MCF 10A (cell line): ENCODE results near the gene LYZL4. TPM values are rescaled to one million over a fixed set of nuclear protein-coding genes. Genes with fewer than 3 reads are reported as not detected.

Experiments
- BruUV-seq: library from RNA; stranded (reverse); fragments of 400-500 nt; replicated peaks from 2 replicates; lab custom pipeline; 2021; lab: Mats Ljungman, UMichigan
- CTCF ChIA-PET: fragments of 300-600 bp; sonication (Branson Sonifier 250); formaldehyde crosslinking; extraction: SDS; loops from one replicate; lab custom pipeline; 2021; ENCODE audit warnings: antibody characterized with exemption, inconsistent platforms; lab: Yijun Ruan, JAX
- POLR2A ChIA-PET: fragments of 300-600, 350-650 bp; sonication (Branson Sonifier 250); formaldehyde crosslinking; extraction: SDS; loops from one replicate; lab custom pipeline; 2020; ENCODE audit warnings: antibody characterized with exemption, inconsistent platforms; lab: Yijun Ruan, JAX
- DNase-seq: peaks from one replicate; pipeline ENCODE4 v3.0.0-alpha.2; 2018; ENCODE audit not compliant: unreplicated experiment
- H3K27ac Mint-ChIP-seq: one replicate; pipeline ENCODE4 v1.8.0; 2022; ENCODE audit warnings: mild to moderate bottlenecking, low read depth, mixed read lengths; ENCODE audit not compliant: unreplicated experiment
- H3K27me3 Mint-ChIP-seq: one replicate; pipeline ENCODE4 v1.8.0; 2022; ENCODE audit warnings: mixed read lengths; ENCODE audit not compliant: insufficient read depth, unreplicated experiment
- H3K36me3 Mint-ChIP-seq: one replicate; pipeline ENCODE4 v1.8.0; 2022; ENCODE audit warnings: mild to moderate bottlenecking, moderate library complexity, mixed read lengths; ENCODE audit not compliant: insufficient read depth, unreplicated experiment
- H3K4me1 Mint-ChIP-seq: one replicate; pipeline ENCODE4 v1.8.0; 2022; ENCODE audit warnings: mixed read lengths; ENCODE audit not compliant: insufficient read depth, unreplicated experiment
- H3K4me3 Mint-ChIP-seq: one replicate; pipeline ENCODE4 v1.8.0; 2022; ENCODE audit warnings: mild to moderate bottlenecking, moderate library complexity, mixed read lengths; ENCODE audit not compliant: unreplicated experiment
- H3K9me3 Mint-ChIP-seq: one replicate; pipeline ENCODE4 v1.8.0; 2022; ENCODE audit warnings: mixed read lengths; ENCODE audit not compliant: unreplicated experiment
- CTCF ChIP-seq: fragments of 200-600 bp; IDR thresholded peaks from one replicate; pipeline ENCODE4 v1.8.0; 2022; ENCODE audit warnings: antibody characterized with exemption, mild to moderate bottlenecking; ENCODE audit not compliant: unreplicated experiment
- intact Hi-C: fragments of 100-400 bp; cut with micrococcal nuclease; formaldehyde crosslinking; loops from 2 replicates; pipeline ENCODE4 v1.14.1; 2022
- total RNA-seq: library from RNA; stranded (reverse); gene quantifications from 2 replicates; pipeline ENCODE4 v1.2.3, GENCODE V29; 2022

LYZL4 gene
- total RNA-seq, 1 experiment from 2014 or later, result not detected

DNA sequence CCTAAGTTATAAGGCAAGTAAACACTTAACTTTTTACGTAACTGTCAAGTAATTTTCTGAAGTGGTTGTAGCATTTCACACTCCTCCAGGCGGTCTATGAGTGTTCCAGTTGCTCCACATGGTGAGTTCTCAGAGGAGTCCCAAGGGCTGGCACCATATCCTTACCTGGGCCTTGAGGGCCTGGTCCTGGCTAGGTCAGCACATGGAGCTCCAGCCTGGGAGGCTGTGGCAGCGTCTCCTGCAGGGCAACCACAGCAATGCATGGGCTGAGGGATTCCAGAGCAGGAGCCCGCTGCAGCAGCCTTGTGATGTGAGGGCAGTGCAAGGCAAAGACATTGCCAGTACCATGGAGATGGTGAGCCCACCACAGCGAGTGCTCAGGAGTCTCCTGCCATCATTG lies 32.2 kb upstream of the LYZL4 start:
- DNase-seq, result peak; percentile 11
- Mint-ChIP-seq H3K4me3 (no peak overlapping the region), H3K4me1 (no peaks in the 10 kb centered on the region), H3K36me3 (no peaks in the 10 kb centered on the region), H3K27me3 (peaks cover 11% of the 10 kb centered on the region), H3K9me3 (no peaks in the 10 kb centered on the region), H3K27ac (no peak overlapping the region)
- no TSS peak for BruUV-seq
- peak; percentile 29 for TF ChIP-seq CTCF
- ChIA-PET CTCF (interaction anchor here (0.6 to 7.2 kb wide), 14 partner anchors 8 to 389 kb away, joined by 3 to 166 read pairs (median 4); no protein-coding TSS in a partner anchor), POLR2A (interaction anchor here (0.6 to 1.7 kb wide), 3 partner anchors 13 to 195 kb away, joined by 3 to 16 read pairs (median 3); no protein-coding TSS in a partner anchor)
- intact Hi-C loops, result loop anchor here (1.0 to 5.0 kb wide), 5 partner anchors 105 to 388 kb away; no protein-coding TSS in a partner anchor

- Mint-ChIP-seq H3K4me1 (no peaks in the 10 kb centered on the region), H3K27ac (no peak overlapping the region), H3K27me3 (peaks cover 11% of the 10 kb centered on the region), H3K4me3 (no peak overlapping the region), H3K36me3 (no peaks in the 10 kb centered on the region), H3K9me3 (no peaks in the 10 kb centered on the region)
- intact Hi-C loops, result loop anchor here (2.0 to 5.0 kb wide), 2 partner anchors 324 to 389 kb away; no protein-coding TSS in a partner anchor
- TF ChIP-seq CTCF, result no peak
- DNase-seq, result no peak
- CTCF ChIA-PET, result interaction anchor here (0.6 to 7.2 kb wide), 11 partner anchors 11 to 212 kb away, joined by 3 to 166 read pairs (median 4); no protein-coding TSS in a partner anchor
- BruUV-seq, result no TSS peak
- POLR2A ChIA-PET, result interaction anchor here (0.8 kb wide), 2 partner anchors 192 to 212 kb away, joined by 3 read pairs; no protein-coding TSS in a partner anchor
Observed at GRCh38 chr3:42441791-42442190, 31.4 kb upstream of the LYZL4 start.

GRCh38 chr3:42440924-42441323 lies 30.5 kb upstream of the LYZL4 start:
- TF ChIP-seq CTCF, result no peak
- intact Hi-C loops, result loop anchor here (5.0 kb wide), 1 partner anchor 324 kb away; no protein-coding TSS in a partner anchor

GRCh38 chr3:42439261-42440115 lies 29.1 kb upstream of the LYZL4 start:
- no peaks in the 10 kb centered on the region for H3K36me3 Mint-ChIP-seq
- H3K4me3 Mint-ChIP-seq, result no peak overlapping the region
- CTCF ChIA-PET, result interaction anchor here (0.5 to 7.2 kb wide), 4 partner anchors 25 to 191 kb away, joined by 3 to 166 read pairs (median 4); no protein-coding TSS in a partner anchor
- peaks cover 11% of the 10 kb centered on the region for H3K27me3 Mint-ChIP-seq
- no peak for DNase-seq
- POLR2A ChIA-PET, result no interaction called here
- no peak overlapping the region for H3K27ac Mint-ChIP-seq
- no peak for TF ChIP-seq CTCF
- no peaks in the 10 kb centered on the region for H3K4me1 Mint-ChIP-seq
- intact Hi-C loops, result loop anchor here (5.0 kb wide), 1 partner anchor 322 kb away; no protein-coding TSS in a partner anchor
- no peaks in the 10 kb centered on the region for H3K9me3 Mint-ChIP-seq
- no TSS peak for BruUV-seq

More at GRCh38 chr3:42440924-42441323, 30.5 kb upstream of the LYZL4 start:
- BruUV-seq, result no TSS peak
- POLR2A ChIA-PET, result interaction anchor here (0.7 kb wide), 1 partner anchor 31 kb away, joined by 3 read pairs; no protein-coding TSS in a partner anchor
- DNase-seq, result no peak
- Mint-ChIP-seq H3K9me3 (no peaks in the 10 kb centered on the region), H3K4me3 (no peak overlapping the region), H3K4me1 (no peaks in the 10 kb centered on the region), H3K36me3 (no peaks in the 10 kb centered on the region), H3K27me3 (peaks cover 11% of the 10 kb centered on the region), H3K27ac (no peak overlapping the region)
- CTCF ChIA-PET, result interaction anchor here (0.7 to 7.2 kb wide), 6 partner anchors 106 to 250 kb away, joined by 3 to 166 read pairs (median 4); no protein-coding TSS in a partner anchor
